ENCODE measurements around the gene GSTP1. TPM values are rescaled to one million over a fixed set of nuclear protein-coding genes. Genes with fewer than 3 reads are reported as not detected.

Gene GSTP1
- total RNA-seq (943 and 1,040 TPM in 2 replicates), polyA plus RNA-seq (1,974 and 1,982 TPM in 2 replicates)

GRCh38 chr11:67583247-67584204 is at the start of gene GSTP1:
TSS of gene GSTP1 (plus strand) at chr11:67583812. CDS start at chr11:67583844, 32 bp downstream.
- no peaks in the 10 kb centered on the region for H3K36me3 ChIP-seq (replicated peaks; ENCODE audit: insufficient read depth, low read depth)
- no peaks in the 10 kb centered on the region for H3K9me3 ChIP-seq (ENCODE audit: low read depth)
- H3K4me2 ChIP-seq, result peak within 1 kb of the TSS; percentile 96
- H3K4me1 ChIP-seq (ENCODE audit: insufficient read depth), result peaks cover 46% of the 10 kb centered on the region
- H4K20me1 ChIP-seq (ENCODE audit: insufficient read depth, poor library complexity, severe bottlenecking), result peaks cover 20% of the 10 kb centered on the region
- H3K79me2 ChIP-seq, result peaks cover 22% of the 10 kb centered on the region
- H3K4me3 ChIP-seq, result peak within 1 kb of the TSS; percentile 69
- no peaks in the 10 kb centered on the region for H3K27me3 ChIP-seq
- DNase-seq (ENCODE audit: low spot score), result peak; percentile 98
- peak within 1 kb of the TSS; percentile 43 for H2AFZ ChIP-seq
- H3K27ac ChIP-seq, result peak within 1 kb of the TSS; percentile 93
- no peaks in the 10 kb centered on the region for H3K9me2 ChIP-seq (replicated peaks; ENCODE audit: insufficient read depth)
- 9% methylated on average over 41 of the region's 81 CpGs for WGBS (ENCODE audit: low lambda C conversion rate, missing lambda C conversion rate)
- TF ChIP-seq CTCF (IDR thresholded peaks at IDR 0.05; ENCODE audit: poor library complexity) (peak; percentile 79), EZH2phosphoT487 (IDR thresholded peaks at IDR 0.05; ENCODE audit: low read depth, severe bottlenecking, unreplicated experiment) (no peak), EZH2 (IDR thresholded peaks at IDR 0.05; ENCODE audit: borderline replicate concordance) (no peak)

GRCh38 chr11:67534070-67534679 is 49.4 kb upstream of the GSTP1 start:
- no peak overlapping the region for H3K4me3 ChIP-seq
- no peak overlapping the region for H2AFZ ChIP-seq
- TF ChIP-seq EZH2phosphoT487 (IDR thresholded peaks at IDR 0.05; ENCODE audit: low read depth, severe bottlenecking, unreplicated experiment), result no peak
- TF ChIP-seq CTCF (IDR thresholded peaks at IDR 0.05; ENCODE audit: poor library complexity), result no peak
- no peak for TF ChIP-seq EZH2 (IDR thresholded peaks at IDR 0.05; ENCODE audit: borderline replicate concordance)
- peaks cover 4% of the 10 kb centered on the region for H3K9me3 ChIP-seq (ENCODE audit: low read depth)
- no peaks in the 10 kb centered on the region for H3K9me2 ChIP-seq (replicated peaks; ENCODE audit: insufficient read depth)
- no peaks in the 10 kb centered on the region for H3K36me3 ChIP-seq (replicated peaks; ENCODE audit: insufficient read depth, low read depth)
- no peaks in the 10 kb centered on the region for H3K4me1 ChIP-seq (ENCODE audit: insufficient read depth)
- no peak overlapping the region for H3K4me2 ChIP-seq
- no peaks in the 10 kb centered on the region for H4K20me1 ChIP-seq (ENCODE audit: insufficient read depth, poor library complexity, severe bottlenecking)
- H3K27ac ChIP-seq, result no peak overlapping the region
- no peak for DNase-seq (ENCODE audit: low spot score)
- 29% methylated on average over 4 of the region's 4 CpGs for WGBS (ENCODE audit: low lambda C conversion rate, missing lambda C conversion rate)
- no peaks in the 10 kb centered on the region for H3K79me2 ChIP-seq
- no peaks in the 10 kb centered on the region for H3K27me3 ChIP-seq

- H3K9me2 ChIP-seq (replicated peaks; ENCODE audit: insufficient read depth), result no peaks in the 10 kb centered on the region
- H3K4me2 ChIP-seq, result no peak overlapping the region
- no peaks in the 10 kb centered on the region for H3K79me2 ChIP-seq
- WGBS (ENCODE audit: low lambda C conversion rate, missing lambda C conversion rate), result 45% methylated on average over 1 of the region's 1 CpG
- H3K27me3 ChIP-seq, result no peaks in the 10 kb centered on the region
- TF ChIP-seq EZH2phosphoT487 (IDR thresholded peaks at IDR 0.05; ENCODE audit: low read depth, severe bottlenecking, unreplicated experiment) (no peak), CTCF (IDR thresholded peaks at IDR 0.05; ENCODE audit: poor library complexity) (no peak), EZH2 (IDR thresholded peaks at IDR 0.05; ENCODE audit: borderline replicate concordance) (no peak)
- H3K9me3 ChIP-seq (ENCODE audit: low read depth), result peaks cover 4% of the 10 kb centered on the region
- DNase-seq (ENCODE audit: low spot score), result no peak
- no peak overlapping the region for H2AFZ ChIP-seq
- no peaks in the 10 kb centered on the region for H4K20me1 ChIP-seq (ENCODE audit: insufficient read depth, poor library complexity, severe bottlenecking)
- no peaks in the 10 kb centered on the region for H3K36me3 ChIP-seq (replicated peaks; ENCODE audit: insufficient read depth, low read depth)
- no peaks in the 10 kb centered on the region for H3K4me1 ChIP-seq (ENCODE audit: insufficient read depth)
- H3K4me3 ChIP-seq, result no peak overlapping the region
- no peak overlapping the region for H3K27ac ChIP-seq
Observed at GRCh38 chr11:67535561-67535960, 48.1 kb upstream of the GSTP1 start.
